LNCaP clone FGC (cell line): Measurements from ENCODE around the gene MUC5B.
"Not testable (repeated sequence)": the region's sequence is repeated elsewhere in the genome, so short reads cannot be mapped to it uniquely, and the experiment has no call there.

Experiments
- DNase-seq: peaks from one replicate; pipeline ENCODE4 v3.0.0-alpha.2; 2011; ENCODE audit warnings: low read depth
- H3K4me3 ChIP-seq: 2 replicates; pipeline ENCODE4 v1.5.1; 2011; ENCODE audit warnings: mild to moderate bottlenecking, low read depth, low read length, control low read depth
- CTCF ChIP-seq: IDR thresholded peaks from 2 replicates; pipeline ENCODE4 v1.5.1; 2012; ENCODE audit warnings: mild to moderate bottlenecking; ENCODE audit not compliant: control insufficient read depth, insufficient read depth; ENCODE audit errors: extremely low read depth

Gene MUC5B

GRCh38 chr11:1181420-1181819, 41.4 kb upstream of the MUC5B start:
- H3K4me3 ChIP-seq, result no peak overlapping the region
- no peak for DNase-seq
- TF ChIP-seq CTCF, result no peak

- no peak for DNase-seq
- no peak overlapping the region for H3K4me3 ChIP-seq
- no peak for TF ChIP-seq CTCF
Measured at GRCh38 chr11:1181853-1182535, 40.9 kb upstream of the MUC5B start.

GRCh38 chr11:1184139-1184538, 38.7 kb upstream of the MUC5B start:
- not testable (repeated sequence) for H3K4me3 ChIP-seq, DNase-seq

GRCh38 chr11:1188451-1189130, 34.3 kb upstream of the MUC5B start:
- H3K4me3 ChIP-seq, DNase-seq: not testable (repeated sequence)

- H3K4me3 ChIP-seq, DNase-seq: not testable (repeated sequence)
Measured at GRCh38 chr11:1189816-1190215, 33.0 kb upstream of the MUC5B start.

- not testable (repeated sequence) for DNase-seq, H3K4me3 ChIP-seq
Measured at GRCh38 chr11:1191786-1192470, 30.9 kb upstream of the MUC5B start.

- DNase-seq, result no peak
- no peak for TF ChIP-seq CTCF
- H3K4me3 ChIP-seq, result no peak overlapping the region
Measured at GRCh38 chr11:1192741-1193325, 30.0 kb upstream of the MUC5B start.

GRCh38 chr11:1193326-1194230, 29.3 kb upstream of the MUC5B start:
- peak; percentile 6 for DNase-seq
- H3K4me3 ChIP-seq, result peak overlapping the region; percentile 36
- no peak for TF ChIP-seq CTCF
